ENCODE measurements around the gene RNF40.
"Not testable (repeated sequence)": the region's sequence is repeated elsewhere in the genome, so short reads cannot be mapped to it uniquely, and the experiment has no call there.

Gene RNF40

DNA sequence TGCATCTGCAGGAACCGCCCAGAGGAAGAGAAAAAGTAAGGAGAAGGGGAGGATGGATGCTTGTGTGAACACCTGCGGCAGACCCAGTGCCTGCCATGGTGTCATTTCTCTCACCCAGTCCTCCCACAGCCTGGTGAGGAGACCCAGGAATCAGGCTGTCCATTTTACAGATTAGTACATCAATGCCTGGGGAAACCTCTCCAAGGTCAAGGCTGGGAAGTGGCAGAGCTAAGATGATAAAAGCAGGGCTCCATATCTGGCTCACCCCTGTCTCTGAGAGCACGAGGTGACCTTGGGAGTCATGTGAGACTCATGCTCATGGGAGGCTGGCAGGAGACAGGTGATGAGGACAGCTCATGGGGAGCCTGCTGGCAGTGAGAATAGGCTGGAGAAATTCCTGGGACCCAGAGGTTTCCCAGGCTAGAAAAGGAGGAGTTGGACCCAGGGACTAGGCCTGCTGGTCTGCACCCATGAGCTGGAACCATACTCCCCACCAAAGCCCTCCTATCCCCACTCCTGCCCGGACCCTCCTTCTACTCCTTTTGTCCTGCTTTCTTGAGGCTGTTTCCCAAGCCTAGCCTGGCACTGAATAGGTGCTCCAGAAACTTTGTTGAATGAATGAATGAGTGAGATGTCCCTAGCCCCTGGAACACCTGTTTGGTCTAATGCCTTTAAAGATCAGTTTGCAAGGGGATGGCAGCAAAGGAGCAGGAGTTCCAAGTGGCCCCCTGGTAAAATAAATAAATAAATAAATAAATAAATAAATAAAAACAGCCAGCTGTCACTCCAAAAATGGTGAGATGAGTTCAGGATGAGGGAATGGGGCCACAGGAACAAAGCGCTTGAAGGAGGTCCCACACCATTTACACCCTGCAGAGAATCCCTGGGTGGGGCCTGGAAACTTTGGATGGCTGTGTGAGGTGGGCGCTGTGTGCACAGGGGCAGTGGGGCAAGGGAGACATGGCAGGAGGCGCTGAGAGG, 23.3 kb downstream of the RNF40 start:
- no peak for DNase-seq

DNA sequence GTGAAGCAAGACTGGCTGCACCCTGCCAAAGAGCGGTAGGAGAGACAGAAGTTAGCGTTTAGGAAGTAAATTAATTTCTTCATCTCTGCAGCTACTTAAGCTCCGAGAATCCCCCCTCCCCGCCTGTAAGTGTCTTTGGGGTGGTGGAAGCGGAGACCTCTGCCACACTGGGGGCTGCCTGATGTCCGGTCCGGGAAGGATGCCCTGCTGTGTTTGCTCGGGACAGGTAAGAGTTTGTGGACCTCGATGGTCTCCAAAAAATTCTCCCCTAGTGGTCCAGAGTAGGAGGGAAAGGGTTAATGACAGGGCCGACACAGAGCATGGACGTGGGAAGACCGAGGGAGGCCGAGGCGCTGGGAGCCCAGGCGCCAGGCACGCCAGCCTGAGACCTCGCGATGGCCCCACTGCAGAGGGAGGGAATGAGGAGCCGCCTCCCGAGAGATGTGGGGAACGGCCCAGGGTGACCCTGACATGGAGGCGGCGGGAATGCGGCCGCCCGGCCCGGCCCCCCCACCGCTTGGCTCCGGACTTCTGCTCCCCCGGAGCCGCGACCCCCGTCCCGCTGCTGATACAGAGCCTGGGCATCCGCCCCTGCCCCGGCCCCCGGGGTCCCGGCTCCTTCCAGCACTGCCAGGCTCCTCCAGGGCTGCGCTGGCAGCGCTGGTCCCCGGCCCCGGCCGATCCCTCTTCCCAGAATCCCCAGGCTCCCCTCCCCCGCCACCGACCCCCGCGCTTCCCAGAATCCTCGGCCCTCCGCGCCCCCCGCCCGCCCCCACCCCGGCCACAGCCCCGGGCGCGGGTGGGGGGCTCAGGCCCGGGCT, 24.2 kb downstream of the RNF40 start:
- no peak for DNase-seq

DNA sequence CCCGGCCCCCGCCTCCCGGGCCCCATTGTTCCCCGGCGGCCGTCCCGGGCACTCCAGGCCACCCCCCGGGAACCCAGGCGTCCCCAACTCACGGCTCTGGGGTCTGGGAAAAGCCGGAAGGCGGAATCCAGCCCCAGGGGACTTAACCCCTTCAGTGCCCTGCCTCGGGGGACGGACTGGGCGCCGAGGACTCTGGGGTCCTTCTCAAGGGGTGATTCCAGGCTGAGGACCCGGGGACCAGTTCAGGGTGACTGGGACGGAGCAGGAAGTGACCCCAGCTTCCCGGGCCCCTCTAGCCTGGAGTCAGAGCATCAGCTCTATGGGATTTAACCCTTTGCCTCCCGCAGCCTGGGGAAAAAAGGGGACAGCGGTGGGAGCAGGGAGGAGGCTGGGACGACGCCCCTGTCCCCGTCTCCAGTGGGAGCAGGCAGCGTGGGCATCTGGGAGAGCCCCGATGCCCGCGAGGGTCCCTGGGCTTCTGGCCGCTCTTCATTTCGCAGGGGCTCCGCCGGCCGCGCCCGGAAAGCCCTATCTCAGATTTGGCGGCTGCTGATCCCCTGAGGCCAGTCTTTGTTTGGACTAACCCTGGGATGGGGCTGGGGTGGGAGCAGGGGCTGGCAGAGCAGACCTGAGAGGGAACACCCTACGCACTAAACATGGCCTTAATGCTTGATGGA, 25.0 kb downstream of the RNF40 start, which contains the start of gene ZNF629:
Gene ZNF629 (minus strand): TSS at position 270 of the 677 bp plus-strand sequence. CDS start 2,723 bp downstream, outside the sequence.
- DNase-seq, result peak; percentile 34 to 51

DNA sequence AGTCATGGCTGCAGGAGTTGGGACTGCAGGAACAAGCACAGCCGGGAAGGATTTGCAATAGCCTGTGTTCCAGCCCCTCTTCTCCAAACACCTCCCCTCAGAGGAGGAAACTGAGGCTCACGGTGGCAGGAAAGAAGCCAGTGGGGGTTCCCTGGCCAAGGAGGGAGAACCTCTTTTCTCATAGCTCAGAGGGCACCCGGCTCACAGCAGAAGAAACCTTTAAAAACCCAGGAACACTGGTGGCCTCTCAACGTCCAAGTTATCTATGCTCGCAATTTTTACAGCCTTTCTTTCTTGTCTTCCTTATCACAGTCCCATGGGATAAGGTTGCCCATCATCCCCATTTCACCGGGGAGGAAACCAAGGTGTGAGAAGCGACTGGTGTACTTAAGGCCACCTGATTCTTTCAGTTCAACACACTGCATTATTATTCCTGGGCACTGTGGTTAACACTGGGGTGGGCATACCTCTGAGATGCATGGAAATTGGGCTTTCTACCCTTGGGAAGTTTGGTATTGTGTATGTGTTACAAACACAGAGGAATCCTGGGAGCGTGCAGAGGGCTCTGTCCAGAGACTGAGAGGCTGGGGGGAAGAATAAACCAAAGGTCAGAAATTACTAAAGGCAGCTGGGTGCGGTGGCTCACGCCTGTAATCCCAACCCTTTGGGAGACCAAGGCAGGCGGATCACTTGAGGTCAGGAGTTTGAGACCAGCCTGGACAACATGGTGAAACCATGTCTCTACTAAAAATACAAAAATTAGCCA, 25.7 kb downstream of the RNF40 start:
- no peak for DNase-seq

DNA sequence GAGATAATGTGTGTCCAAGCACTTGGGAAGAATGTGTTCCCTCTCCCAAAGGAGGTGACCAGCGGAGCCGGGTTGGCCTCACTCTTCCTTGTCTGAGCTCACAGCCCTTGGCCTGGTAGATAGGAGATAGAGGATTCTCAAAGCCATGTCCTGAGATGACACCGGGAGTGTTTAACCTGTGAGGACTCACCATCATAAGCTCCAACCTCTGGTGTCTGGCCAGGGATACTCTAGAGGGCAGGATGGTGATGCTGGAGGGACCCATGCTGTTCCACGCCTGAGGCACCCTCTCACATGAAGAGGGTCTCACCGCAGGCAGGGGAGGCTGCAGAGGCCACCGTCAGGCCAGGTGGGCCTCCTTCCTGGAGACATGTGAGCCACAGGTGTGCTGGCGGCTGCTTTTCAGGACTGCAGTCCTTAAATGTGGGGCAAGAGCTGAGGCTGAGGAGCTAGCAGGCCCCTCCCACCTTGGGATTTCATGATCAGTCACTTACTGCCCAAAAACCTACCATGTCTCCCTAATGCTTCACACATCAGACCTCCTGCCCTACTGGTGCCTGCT, 31.5 kb downstream of the RNF40 start:
- no peak for DNase-seq

DNA sequence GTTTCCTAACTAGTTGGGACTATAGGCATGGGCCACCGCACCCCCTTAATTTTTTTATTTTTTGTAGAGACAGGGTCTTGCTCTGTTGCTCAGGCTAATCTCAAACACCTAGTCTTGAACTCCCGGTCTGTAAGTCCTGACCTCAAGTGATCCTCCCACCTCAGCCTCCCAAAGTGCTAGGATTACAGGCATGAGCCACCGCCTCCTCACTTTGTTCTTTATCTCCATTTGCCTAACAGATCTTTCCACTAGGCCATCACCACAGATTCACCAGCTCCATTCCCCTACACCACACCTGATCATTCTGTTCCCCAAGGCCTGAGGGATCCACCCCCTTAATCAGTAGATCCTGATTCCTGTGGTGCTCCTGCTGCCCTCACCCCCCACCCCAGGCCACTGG, 32.5 kb downstream of the RNF40 start:
- no peak for DNase-seq

DNA sequence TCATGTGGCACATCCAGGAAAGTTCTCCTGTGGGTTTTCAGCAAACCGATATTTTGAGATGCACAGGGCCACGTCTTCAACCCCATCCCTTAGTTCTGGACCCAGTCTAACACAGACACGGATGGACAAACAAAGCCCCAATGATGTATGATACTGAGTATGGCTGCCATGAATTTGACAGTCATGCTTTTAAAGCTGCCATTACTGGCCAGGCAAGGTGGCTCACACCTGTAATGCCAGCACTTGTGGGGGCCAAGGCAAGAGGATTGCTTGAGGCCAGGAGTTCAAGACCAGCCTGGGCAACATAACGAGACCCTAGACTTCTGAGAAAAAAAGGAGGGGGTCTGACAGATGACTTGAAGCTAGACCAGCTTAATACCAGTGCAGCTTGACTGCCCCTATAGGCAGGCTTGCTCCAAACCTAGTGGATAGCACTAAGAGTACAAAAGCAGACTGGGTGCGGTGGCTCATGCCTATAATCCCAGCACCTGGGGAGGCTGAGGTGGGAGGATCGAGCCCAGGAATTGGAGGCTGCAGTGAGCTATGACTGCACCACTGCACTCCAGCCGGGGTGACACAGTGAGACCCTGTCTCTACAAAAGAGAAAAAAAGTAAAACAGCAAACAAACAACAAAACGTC, 35.7 kb downstream of the RNF40 start:
- DNase-seq, result peak; percentile 5 to 14

DNA sequence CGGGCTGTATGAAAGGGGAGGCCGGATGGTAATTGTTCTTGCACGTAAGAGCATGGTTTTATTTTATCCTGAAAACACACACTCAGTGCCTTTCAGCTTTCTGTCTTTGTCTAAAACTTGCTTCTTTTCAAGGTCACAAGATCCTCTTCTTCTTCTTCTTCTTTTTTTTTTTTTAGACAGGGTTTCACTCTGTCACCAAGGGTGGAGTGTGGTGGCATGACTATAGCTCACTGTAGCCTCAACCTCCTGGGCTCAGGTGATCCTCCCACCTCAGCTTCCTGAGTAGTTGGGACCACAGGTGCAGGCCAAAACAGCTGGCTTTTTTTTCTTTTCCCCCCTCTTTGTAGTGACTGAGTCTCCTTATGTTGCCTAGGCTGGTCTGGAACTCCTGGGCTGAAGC, 40.8 kb downstream of the RNF40 start:
- no peak for DNase-seq

DNA sequence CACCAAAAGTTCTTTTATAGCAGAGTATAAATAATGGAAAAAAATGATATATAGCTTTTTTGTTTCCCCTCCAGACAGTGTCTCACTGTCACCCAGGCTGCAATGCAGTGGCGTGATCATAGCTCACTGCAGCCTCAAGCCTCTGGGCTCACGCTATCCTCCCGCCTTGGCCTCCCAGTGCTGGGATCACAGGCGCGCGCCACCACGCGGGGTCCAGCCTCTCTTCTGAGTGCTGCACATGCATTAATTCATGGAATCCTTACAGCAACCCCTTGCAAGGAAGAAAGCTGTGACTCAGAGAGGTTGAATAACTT, 42.9 kb downstream of the RNF40 start:
- DNase-seq, result no peak

DNA sequence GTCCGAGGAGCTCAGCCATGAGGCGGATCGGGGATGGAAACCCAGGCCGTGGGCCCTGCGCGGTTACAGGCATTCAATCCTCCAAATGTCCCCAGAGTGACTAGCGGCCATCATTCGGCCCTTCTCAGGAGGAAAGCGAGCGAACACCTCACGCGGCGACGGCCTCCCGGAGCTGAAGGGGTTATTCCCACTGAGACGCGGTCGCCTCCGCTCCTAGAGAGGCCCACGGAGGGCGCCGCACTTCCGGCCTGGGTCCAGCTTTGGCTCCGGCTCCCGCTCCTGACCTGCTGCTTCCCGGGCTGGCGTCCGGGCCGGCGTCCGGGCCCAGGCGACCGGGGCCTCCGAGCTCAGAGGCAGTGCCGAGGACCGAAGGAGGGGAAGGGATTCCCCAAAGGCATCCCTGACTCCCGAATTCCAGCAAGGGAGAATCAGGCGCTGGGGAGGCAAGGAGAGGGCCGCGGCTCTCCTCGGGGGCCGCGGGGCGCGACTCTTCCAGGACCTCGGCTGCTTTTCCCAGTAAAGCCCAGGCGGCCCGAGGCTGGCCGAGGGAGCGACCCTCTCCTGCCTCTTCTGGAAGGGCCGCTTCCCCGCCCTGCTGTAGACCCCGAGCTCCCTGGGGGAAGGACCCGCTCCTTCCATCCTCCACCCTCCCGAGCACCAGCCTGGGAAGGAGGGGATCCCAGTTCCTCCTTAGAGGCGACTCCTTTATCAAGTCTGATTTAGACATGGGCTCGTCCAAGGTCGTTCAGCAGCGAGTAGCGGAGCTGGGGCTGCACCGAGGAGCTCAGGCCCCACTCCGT, 43.4 kb downstream of the RNF40 start:
- DNase-seq, result peak; percentile 18 to 47

DNA sequence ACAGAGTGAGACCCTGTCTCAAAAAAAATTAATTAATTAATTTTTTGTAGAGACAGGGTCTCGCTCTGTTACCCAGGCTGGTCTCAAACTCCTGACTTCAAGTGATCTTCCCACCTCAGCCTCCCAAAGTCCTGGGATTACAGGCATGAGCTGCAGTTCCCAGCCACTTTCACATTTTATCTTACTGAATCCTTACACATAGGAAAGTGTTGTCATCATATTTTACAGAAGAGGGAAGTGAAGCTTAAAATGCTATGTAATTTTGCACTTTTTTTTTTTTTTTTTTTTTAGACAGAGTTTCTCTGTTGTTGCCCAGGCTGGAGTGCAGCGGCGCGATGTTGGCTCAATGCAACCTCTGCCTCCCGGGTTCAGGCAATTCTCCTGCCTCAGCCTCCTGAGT, 46.0 kb downstream of the RNF40 start:
- DNase-seq, result no peak

DNA sequence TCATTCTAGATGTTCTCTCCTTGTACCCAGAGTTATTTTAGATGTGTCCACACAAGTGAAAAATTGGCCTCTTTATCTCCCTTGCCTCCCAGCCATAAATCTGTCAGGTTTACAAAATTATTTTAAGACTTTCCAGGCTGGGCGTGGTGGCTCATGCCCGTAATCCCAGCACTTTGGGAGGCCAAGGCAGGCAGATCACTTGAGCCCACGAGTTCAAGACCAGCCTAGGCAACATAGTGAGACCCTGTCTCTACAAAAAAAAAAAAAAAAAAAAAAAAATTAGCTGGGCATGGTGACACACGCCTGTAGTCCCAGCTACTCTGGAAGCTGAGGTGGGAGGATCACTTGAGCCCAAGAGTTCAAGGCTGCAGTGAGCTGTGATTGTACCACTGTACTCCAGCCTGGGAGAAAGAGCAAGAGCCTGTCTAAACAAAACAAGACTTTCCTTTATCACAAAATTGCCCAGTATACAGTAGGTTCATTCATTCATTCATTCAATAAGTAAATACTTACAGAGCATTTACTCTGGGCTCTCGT, 46.8 kb downstream of the RNF40 start:
- DNase-seq, result not testable (repeated sequence)

DNA sequence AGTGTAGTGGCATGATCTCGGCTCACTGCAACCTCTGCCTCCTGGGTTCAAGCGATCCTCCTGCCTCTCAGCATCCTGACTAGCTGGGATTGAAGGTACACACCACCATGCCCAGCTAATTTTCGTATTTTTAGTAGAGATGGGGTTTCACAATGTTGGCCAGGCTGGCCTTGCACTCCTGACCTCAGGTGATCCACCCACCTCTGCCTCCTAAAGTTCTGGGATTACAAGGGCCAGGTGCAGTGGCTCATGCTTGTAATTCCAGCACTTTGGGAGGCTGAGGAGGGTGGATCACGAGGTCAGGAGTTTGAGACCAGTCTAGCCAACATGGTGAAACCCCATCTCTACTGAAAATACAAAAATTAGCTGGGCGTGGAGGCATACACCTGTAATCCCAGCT, 47.6 kb downstream of the RNF40 start:
- DNase-seq, result not testable (repeated sequence)

DNA sequence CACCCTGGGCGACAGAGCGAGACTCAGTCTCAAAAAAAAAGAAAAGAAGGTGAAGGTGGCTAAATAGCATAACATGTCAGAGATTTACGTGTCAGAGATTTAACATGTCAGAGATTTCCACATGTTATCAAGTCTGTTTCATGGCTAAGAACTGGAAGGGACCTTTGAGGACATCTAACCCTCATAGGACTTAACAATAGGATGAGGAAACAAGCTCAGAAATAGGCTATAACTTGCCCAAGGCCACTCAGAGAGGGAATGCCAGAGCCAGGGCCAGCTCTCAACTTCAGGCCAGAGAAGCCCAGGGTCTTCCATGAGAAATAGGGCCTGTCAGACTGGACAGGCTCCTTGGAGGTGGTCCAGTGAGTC, 51.7 kb downstream of the RNF40 start:
- DNase-seq, result no peak

DNA sequence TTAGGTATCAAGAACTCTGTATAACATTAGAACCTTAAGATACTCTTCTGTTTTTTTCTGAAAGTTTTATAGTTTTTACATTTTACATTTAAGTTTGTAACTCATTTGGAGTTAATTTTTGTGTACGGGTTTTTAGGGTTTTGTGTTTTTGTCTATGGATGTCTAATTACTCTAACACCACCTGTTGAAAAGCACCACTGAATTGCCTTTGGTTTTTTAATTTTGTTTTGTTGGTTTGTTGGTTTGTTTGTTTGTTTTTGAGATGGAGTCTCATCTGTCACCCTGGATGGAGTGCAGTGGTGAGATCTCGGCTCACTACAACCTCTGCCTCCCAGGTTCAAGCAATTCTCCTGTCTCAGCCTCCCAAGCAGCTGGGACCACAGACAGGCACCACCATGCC, 54.6 kb downstream of the RNF40 start:
- no peak for DNase-seq

DNA sequence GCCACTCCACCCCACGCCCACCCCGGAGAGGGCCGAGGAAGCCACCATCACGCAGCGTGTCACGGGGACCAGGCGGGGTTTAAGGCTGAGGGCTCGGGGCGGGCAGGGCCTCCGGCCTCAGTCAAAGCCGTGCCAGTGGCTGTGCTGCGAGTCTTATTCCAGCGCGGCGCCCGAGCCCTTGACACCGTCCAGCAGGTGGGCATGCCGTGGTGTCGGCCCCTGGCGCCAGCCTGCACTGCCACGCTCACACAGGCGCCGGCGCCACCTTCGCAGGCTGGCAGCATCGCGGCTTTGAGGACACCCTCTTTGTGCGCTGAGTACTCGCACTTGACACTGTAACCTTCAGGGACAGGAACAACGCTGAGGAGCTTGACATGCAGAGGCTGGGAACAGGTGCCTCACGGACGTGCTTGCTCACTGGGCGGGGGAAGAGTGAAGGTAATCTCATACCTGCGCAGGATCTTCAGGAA, 58.9 kb downstream of the RNF40 start:
- DNase-seq, result no peak

DNA sequence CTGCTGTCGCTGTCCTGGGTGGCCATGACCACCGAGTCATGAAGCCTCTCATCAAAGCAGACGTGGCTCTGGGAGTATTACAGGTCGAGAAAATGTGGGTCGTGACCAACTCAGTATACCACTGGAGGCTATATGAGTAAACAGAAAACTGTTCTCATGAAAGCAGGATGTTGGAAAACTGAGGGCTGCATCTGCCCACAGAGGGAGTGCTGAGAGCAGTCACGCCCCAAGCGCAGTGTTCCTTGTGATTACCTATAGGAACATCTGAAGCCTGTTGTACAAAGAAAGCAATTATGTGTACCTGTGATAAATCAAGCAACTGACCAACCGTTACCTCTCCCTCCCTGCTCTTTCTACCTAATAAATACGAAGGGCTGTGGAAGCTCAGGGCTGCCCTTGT, 59.3 kb downstream of the RNF40 start:
- DNase-seq, result not testable (repeated sequence)

DNA sequence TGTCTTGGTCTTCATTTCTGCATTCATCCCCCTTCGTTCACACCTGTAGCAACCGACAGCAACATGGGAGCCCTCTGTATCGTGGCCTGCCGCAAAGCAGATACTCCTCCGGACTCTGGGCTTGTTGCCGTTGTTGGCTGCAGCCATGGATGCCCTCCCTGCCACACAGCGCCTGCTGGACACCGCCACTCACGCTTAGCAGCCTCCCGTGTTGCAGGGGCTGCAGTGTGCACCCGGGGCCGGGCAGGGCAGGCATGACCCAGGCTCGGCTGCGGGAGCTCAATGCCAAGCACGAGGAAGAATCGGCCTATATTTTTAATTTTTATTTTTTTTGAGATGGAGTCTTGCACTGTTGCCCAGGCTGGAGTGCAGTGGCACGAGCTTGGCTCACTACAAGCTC, 59.8 kb downstream of the RNF40 start:
- DNase-seq, result no peak
